Heart left ventricle (tissue), 16 donors: ENCODE measurements around the gene PYGB. TPM values are rescaled to one million over a fixed set of nuclear protein-coding genes. Genes with fewer than 3 reads are reported as not detected.

Source experiments
- ATAC-seq, 4 donors: fragments of 200-7000 bp; cut with Tn5 transposase; one replicate each; pipeline ENCODE4 v1.9.1; 2020 to 2022; ENCODE audit warnings: moderate library complexity in 4 of 4, mild to moderate bottlenecking in 3 of 4, moderate number of reproducible peaks in 1 of 4
- DNase-seq, 5 donors: peaks; one replicate each; pipeline ENCODE4 v3.0.0-alpha.2; 2020
- H3K27ac ChIP-seq, 12 donors: fragments of 200-600 bp; sonication (generic) in 4 of 12; one replicate each; pipeline versions ENCODE4 v1.5.0 to v1.8.0; 2016 to 2022; ENCODE audit warnings: mild to moderate bottlenecking in 2 of 12
- H3K27me3 ChIP-seq, 9 donors: fragments of 200-600 bp; sonication (generic) in 2 of 9; one replicate each; pipeline versions ENCODE4 v1.5.1 to v1.8.0; 2016 to 2022; ENCODE audit warnings: mild to moderate bottlenecking in 3 of 9
- H3K36me3 ChIP-seq, 9 donors: fragments of 200-600 bp; sonication (generic) in 2 of 9; one replicate each; pipeline versions ENCODE4 v1.5.0 to v1.8.0; 2018 to 2022; ENCODE audit warnings: mild to moderate bottlenecking in 2 of 9
- H3K4me1 ChIP-seq, 12 donors: fragments of 200-600 bp; sonication (generic) in 4 of 12; one replicate each; pipeline versions ENCODE4 v1.5.0 to v1.8.0; 2016 to 2022; ENCODE audit warnings: mild to moderate bottlenecking in 3 of 12
- H3K4me3 ChIP-seq, 12 donors: fragments of 200-600 bp; sonication (generic) in 4 of 12; one replicate each; pipeline versions ENCODE4 v1.5.0 to v1.8.0; 2017 to 2022; ENCODE audit warnings: mild to moderate bottlenecking in 9 of 12, moderate library complexity in 4 of 12
- H3K9me3 ChIP-seq, 12 donors: fragments of 200-600 bp; sonication (generic) in 4 of 12; one replicate each; pipeline versions ENCODE4 v1.5.0 to v1.8.0; 2016 to 2022; ENCODE audit warnings: mild to moderate bottlenecking in 1 of 12
- POLR2A ChIP-seq, 2 donors: fragments of 450-650 bp; IDR thresholded peaks; one replicate each; pipeline ENCODE4 v1.6.1; 2017; ENCODE audit warnings: antibody characterized with exemption in 2 of 2, mild to moderate bottlenecking in 2 of 2, moderate library complexity in 2 of 2
- WGBS, 4 donors: extraction: QIAGEN DNeasy Blood & Tissue Kit in 2 of 4; methylation state at CpG; one replicate each; pipeline versions ENCODE4 v1.1.5 to v1.1.7; 2013 to 2018; 5-methylcytosine and 5-hydroxymethylcytosine counted together
- intact Hi-C, 10 donors: fragments of 100-400 bp; cut with DNase I; formaldehyde crosslinking; loops; one replicate each; pipeline versions ENCODE4 v1.11.1 to v1.14.2; 2022
- polyA plus RNA-seq, 2 donors: library from polyadenylated mRNA; stranded (reverse); fragments of 200-250 nt; gene quantifications; one replicate each; pipeline ENCODE4 v1.2.3, GENCODE V29; 2013
- total RNA-seq, 9 donors: library from RNA; depleted of rRNA in 2 of 9; stranded (reverse); fragments of >200 nt in 2 of 9; fragmentation: NEBNext Ultra II Directional in 3 of 9; extraction: Animal tissue kit (Norgen Biotek cat#: 25700) in 3 of 9; gene quantifications; one replicate each; pipeline versions ENCODE4 v1.1.0 to v1.2.4, GENCODE V29; 2016 to 2023
- TF ChIP-seq, protein P1 (sequence below), 12 donors: fragments of 200-600 bp; sonication (generic) in 4 of 12; IDR thresholded peaks; one replicate each; pipeline versions ENCODE4 v1.5.0 to v1.8.0; 2018 to 2022; ENCODE audit warnings: antibody characterized with exemption in 12 of 12, mild to moderate bottlenecking in 5 of 12
- donor health status: ischemic (EF 13 %, LVEDD 7.1; RV severe dilation, severe dysfunction).
- donor health status: healthy with polysubstance abuse.
- donor health status: DM: no; HTN: yes; CAD: no.
- donor health status: DM: no; HTN: no; CAD: no.
- donor health status: ischemic (EF 25% LVEDD 6.9; RV normal size, moderate dysfunction).
- donor health status: ischemic (EF 25% LVEDD 5.7; RV mildly dilated, moderate dysfunction).
- donor health status: healthy.
- donor health status: DM: yes; HTN: yes; CAD: no.
- donor health status: ischemic (EF 35%, LVEDD 5.7; RV mildly dilated, moderate dysfunction).
- donor health status: nonischemic (EF 11% LVEDD 7.7; RV severe dilation, severe dysfunction).
- donor health status: DM: yes; HTN: yes; CAD: no.
- donor health status: PGD.
- donor health status: ischemic (EF 29% LVEDD 5.4; RV normal size, mild dysfunction).
- donor health status: nonischemic (EF 23%, LVEDD 6.1; RV moderate dilation, normal function).

PYGB gene
- total and polyA plus RNA-seq, 11 donors: 144 to 450 (median 232) TPM

DNA sequence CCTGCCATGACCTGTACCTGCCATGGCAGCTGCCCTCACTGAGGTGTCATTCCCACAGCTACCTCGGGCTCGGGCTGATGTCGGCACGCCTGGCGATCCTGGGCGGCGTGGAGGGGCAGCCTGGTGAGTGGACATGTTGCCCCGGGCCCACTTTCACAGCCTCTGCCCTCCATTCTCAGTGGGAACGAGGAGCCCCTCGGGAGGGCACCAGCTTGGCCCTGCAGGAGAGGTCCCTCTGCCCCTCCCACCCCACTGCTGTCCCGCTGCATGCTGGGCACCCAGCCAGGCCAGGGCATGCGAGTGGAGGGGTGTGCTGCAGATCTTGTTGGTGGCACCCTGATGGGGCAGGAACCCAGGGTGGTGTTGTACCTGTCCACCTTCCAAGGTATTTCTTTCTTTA, 29.4 kb upstream of the PYGB start:
- 69 to 87% (median 83%) methylated on average over 12 of the region's 12 CpGs for WGBS, 4 donors
- DNase-seq: peak in 1 of 5 donors; percentile 62
- no peak for ATAC-seq
- no peaks in the 10 kb centered on the region for H3K9me3 ChIP-seq
- peaks cover 3 to 78% (median 35%) of the 10 kb centered on the region in 12 donors for H3K4me1 ChIP-seq
- peaks cover 0 to 75% (median 62%) of the 10 kb centered on the region in 9 donors for H3K36me3 ChIP-seq
- H3K27ac ChIP-seq: peak overlapping the region in 3 of 12 donors; percentile 6 to 87 (median 29)
- intact Hi-C loops: no loop called here
- no peaks in the 10 kb centered on the region for H3K27me3 ChIP-seq
- H3K4me3 ChIP-seq: no peak overlapping the region
- no peak for TF ChIP-seq POLR2A (IDR thresholded peaks at IDR 0.05)
- TF ChIP-seq, protein P1, sequence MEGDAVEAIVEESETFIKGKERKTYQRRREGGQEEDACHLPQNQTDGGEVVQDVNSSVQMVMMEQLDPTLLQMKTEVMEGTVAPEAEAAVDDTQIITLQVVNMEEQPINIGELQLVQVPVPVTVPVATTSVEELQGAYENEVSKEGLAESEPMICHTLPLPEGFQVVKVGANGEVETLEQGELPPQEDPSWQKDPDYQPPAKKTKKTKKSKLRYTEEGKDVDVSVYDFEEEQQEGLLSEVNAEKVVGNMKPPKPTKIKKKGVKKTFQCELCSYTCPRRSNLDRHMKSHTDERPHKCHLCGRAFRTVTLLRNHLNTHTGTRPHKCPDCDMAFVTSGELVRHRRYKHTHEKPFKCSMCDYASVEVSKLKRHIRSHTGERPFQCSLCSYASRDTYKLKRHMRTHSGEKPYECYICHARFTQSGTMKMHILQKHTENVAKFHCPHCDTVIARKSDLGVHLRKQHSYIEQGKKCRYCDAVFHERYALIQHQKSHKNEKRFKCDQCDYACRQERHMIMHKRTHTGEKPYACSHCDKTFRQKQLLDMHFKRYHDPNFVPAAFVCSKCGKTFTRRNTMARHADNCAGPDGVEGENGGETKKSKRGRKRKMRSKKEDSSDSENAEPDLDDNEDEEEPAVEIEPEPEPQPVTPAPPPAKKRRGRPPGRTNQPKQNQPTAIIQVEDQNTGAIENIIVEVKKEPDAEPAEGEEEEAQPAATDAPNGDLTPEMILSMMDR (IDR thresholded peaks at IDR 0.05): no peak

DNA sequence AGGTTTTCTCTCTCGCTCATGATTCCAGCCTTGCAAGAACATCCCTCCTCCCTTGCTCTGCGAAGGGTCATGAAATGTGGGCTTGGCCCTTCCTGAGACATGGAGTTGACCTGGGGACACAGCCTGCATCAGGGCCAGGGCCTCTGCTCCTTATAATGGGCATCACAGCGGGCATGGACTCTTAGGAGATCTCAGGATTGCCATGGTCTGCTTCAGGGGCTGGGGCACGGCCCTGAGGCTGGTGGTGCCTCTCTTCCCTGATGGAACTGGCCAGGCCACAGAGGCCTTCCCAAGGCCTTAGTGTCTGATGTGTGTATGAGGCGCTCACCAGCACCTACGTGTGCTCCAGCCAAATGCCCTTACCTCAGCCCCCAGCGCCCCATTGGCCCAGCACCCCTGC, 28.5 kb upstream of the PYGB start:
- intact Hi-C loops: no loop called here
- H3K27ac ChIP-seq: peak overlapping the region in 5 of 12 donors; percentile 29 to 87 (median 66)
- H3K36me3 ChIP-seq: peaks cover 0 to 66% (median 62%) of the 10 kb centered on the region in 9 donors

DNA sequence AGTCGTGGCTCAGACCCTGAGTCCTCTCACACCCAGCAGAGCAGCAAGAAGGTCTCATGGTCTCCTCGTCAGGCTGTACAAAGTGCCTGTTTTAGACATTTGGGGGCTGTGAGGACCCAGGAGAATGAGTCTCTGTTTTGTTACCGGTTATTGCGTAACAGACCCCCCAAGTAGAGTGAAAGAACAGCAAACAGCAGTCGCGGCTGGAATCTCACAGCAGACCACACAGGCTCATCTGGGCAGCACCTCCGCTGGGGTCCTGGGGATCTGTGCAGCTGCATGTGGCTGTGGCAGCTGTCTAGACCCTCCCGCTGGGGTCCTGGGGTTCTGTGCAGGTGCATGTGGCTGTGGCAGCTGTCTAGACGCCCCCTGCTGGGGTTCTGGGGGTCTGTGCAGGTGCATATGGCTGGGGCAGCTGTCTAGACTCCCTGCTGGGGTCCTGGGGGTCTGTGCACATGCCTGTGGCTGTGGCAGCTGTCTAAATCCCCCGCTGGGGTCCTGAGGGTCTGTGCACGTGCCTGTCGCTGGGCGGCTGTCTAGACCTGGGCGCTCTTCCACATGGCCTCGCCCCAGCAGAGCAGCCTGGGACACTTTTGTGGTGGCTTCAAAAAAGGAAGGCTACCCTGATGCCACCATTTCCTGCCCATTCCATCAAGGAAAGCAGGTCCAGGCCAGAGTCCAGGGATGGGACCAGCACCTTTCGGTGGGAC, 27.7 kb upstream of the PYGB start:
- peak overlapping the region; percentile 55 to 96 (median 74) for H3K27ac ChIP-seq
- intact Hi-C loops: no loop called here
- no peaks in the 10 kb centered on the region for H3K9me3 ChIP-seq
- no peaks in the 10 kb centered on the region for H3K27me3 ChIP-seq
- ATAC-seq: peak in 1 of 4 donors; percentile 0
- peaks cover 3 to 91% (median 38%) of the 10 kb centered on the region in 12 donors for H3K4me1 ChIP-seq
- H3K36me3 ChIP-seq: peaks cover 0 to 63% (median 54%) of the 10 kb centered on the region in 9 donors
- TF ChIP-seq, protein P1 (IDR thresholded peaks at IDR 0.05): peak in 6 of 12 donors; percentile 7 to 34 (median 22)
- TF ChIP-seq POLR2A (IDR thresholded peaks at IDR 0.05): no peak
- H3K4me3 ChIP-seq: no peak overlapping the region
- DNase-seq: no peak
- WGBS, 4 donors: 75 to 84% (median 80%) methylated on average over 9 to 16 of the region's 16 CpGs

More for the DNA sequence above, 28.5 kb upstream of the PYGB start:
- Histone ChIP-seq H3K4me3 (no peak overlapping the region), H3K9me3 (no peaks in the 10 kb centered on the region), H3K4me1 (peaks cover 3 to 83% (median 37%) of the 10 kb centered on the region in 12 donors), H3K27me3 (no peaks in the 10 kb centered on the region)
- ATAC-seq: no peak
- 89 to 95% (median 94%) methylated on average over 6 to 7 of the region's 7 CpGs for WGBS, 4 donors
- no peak for TF ChIP-seq POLR2A (IDR thresholded peaks at IDR 0.05)
- TF ChIP-seq, protein P1 (IDR thresholded peaks at IDR 0.05): no peak
- DNase-seq: peak in 1 of 5 donors; percentile 39

DNA sequence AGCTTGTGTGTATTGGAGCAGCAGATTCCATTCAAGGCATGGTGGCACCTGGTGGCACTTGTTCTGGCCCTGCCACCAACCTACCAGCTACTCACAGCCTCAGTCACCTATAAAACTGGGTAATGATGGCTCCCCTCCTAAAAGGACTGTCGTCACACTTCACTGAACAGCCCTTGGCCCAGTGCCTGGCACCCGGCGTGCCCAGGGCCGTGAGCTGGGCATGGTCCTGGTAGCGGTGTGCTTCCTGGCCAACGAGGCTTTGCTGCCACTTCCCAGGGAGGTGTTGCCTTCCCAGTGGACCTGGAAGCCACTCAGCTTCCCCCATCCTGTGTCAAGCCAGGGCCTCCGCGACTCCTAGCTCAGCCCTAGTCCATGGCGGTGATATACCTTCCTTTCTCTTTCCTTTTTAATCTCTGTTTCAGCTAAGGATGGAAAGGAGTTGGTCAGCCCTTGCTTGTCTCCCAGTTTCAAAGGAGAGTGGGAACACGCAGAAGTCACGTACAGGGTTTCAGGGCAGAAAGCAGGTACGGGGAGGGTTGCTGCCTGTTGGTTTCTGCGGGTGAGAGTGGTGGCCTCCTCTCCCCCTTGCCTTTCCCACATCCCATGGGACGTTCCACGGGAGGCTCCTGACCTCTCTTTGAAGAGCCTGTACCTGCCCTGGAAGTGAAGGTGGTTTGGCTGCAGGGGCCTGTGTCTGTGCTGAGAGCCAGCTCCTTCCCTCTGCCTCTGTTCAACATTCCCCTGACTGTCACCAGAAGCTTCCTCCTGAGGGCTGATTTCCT, 26.9 kb upstream of the PYGB start:
- peaks cover 3 to 93% (median 39%) of the 10 kb centered on the region in 12 donors for H3K4me1 ChIP-seq
- H3K4me3 ChIP-seq: no peak overlapping the region
- WGBS, 4 donors: 60 to 73% (median 63%) methylated on average over 15 of the region's 15 CpGs
- no peaks in the 10 kb centered on the region for H3K9me3 ChIP-seq
- peak overlapping the region; percentile 55 to 96 (median 74) for H3K27ac ChIP-seq
- H3K36me3 ChIP-seq: peaks cover 0 to 61% (median 51%) of the 10 kb centered on the region in 9 donors
- H3K27me3 ChIP-seq: no peaks in the 10 kb centered on the region
- ATAC-seq: peak; percentile 66 to 76 (median 73)
- TF ChIP-seq, protein P1 (IDR thresholded peaks at IDR 0.05): no peak
- no peak for TF ChIP-seq POLR2A (IDR thresholded peaks at IDR 0.05)
- DNase-seq: peak in 4 of 5 donors; percentile 77 to 86 (median 84)
- intact Hi-C loops: no loop called here
